SK-N-SH (cell line): ENCODE results near the gene HAUS8. TPM values are rescaled to one million over a fixed set of nuclear protein-coding genes. Genes with fewer than 3 reads are reported as not detected.

Experiments used
- CTCF ChIA-PET: fragments of 300-600, 350-600 bp; formaldehyde crosslinking; extraction: SDS; loops from one replicate; lab custom pipeline; 2021; lab: Yijun Ruan, JAX
- POLR2A ChIA-PET: fragments of 350-600 bp; sonication (Branson Sonifier 250); formaldehyde crosslinking; extraction: SDS; loops from one replicate; lab custom pipeline; 2020; ENCODE audit warnings: antibody characterized with exemption, inconsistent platforms; lab: Yijun Ruan, JAX
- DNase-seq: peaks from one replicate; pipeline ENCODE4 v3.0.0; 2012
- H2AFZ ChIP-seq: fragments of 200-600 bp; sonication (generic); 2 replicates; pipeline ENCODE4 v1.8.1; 2016; ENCODE audit warnings: antibody characterized with exemption, mild to moderate bottlenecking, low read depth
- H3F3A ChIP-seq: fragments of 200-600 bp; sonication (generic); replicated peaks from 2 replicates; pipeline ENCODE3; 2016; ENCODE audit warnings: antibody characterized with exemption, mild to moderate bottlenecking; ENCODE audit not compliant: insufficient read depth
- H3K27ac ChIP-seq, 2 experiments: fragments of 200-500 bp in 1 of 2; fragments of 200-600 bp in 1 of 2; sonication (Bioruptor generic) in 1 of 2; sonication (generic), shearing (Covaris generic) in 1 of 2; 2 replicates each; pipeline versions ENCODE4 v1.5.1 to v1.6.1; 2014 to 2016; ENCODE audit warnings: low read depth in 2 of 2, inconsistent platforms in 1 of 2, low read length in 1 of 2, mild to moderate bottlenecking in 1 of 2, mixed read lengths in 1 of 2
- H3K27me3 ChIP-seq: fragments of 200-600 bp; sonication (generic), shearing (Covaris generic); 2 replicates; pipeline ENCODE4 v1.6.1; 2016; ENCODE audit warnings: mixed run types; ENCODE audit not compliant: insufficient read depth
- H3K36me3 ChIP-seq, 2 experiments: fragments of 200-500 bp in 1 of 2; fragments of 200-600 bp in 1 of 2; sonication (Bioruptor generic) in 1 of 2; sonication (generic) in 1 of 2; replicated peaks in 1 of 2; 2 replicates each; pipeline versions ENCODE3 to v1.5.1; 2014 to 2016; ENCODE audit warnings: low read length in 1 of 2, mild to moderate bottlenecking in 1 of 2; ENCODE audit not compliant: insufficient read depth in 2 of 2, control insufficient read depth in 1 of 2
- H3K4me1 ChIP-seq, 2 experiments: fragments of 200-500 bp in 1 of 2; fragments of 200-600 bp in 1 of 2; sonication (Bioruptor generic) in 1 of 2; sonication (generic), shearing (Covaris generic) in 1 of 2; 2 replicates each; pipeline versions ENCODE4 v1.5.1 to v1.6.1; 2014 to 2016; ENCODE audit warnings: low read depth in 1 of 2, low read length in 1 of 2, mixed run types in 1 of 2; ENCODE audit not compliant: insufficient read depth in 2 of 2, control insufficient read depth in 1 of 2
- H3K4me2 ChIP-seq: fragments of 200-600 bp; sonication (generic), shearing (Covaris generic); 2 replicates; pipeline ENCODE4 v1.6.1; 2017; ENCODE audit warnings: mixed run types
- H3K4me3 ChIP-seq, 2 experiments: fragments of 200-500 bp in 1 of 2; fragments of 200-600 bp in 1 of 2; sonication (Bioruptor generic) in 1 of 2; sonication (generic), shearing (Covaris generic) in 1 of 2; 2 replicates each; pipeline versions ENCODE4 v1.5.1 to v1.8.1; 2014 to 2016; ENCODE audit warnings: low read depth in 2 of 2, inconsistent platforms in 1 of 2, low read length in 1 of 2, mild to moderate bottlenecking in 1 of 2, mixed read lengths in 1 of 2, moderate library complexity in 1 of 2
- H3K79me2 ChIP-seq: fragments of 200-600 bp; sonication (generic); 2 replicates; pipeline ENCODE4 v1.8.1; 2017; ENCODE audit warnings: mild to moderate bottlenecking; ENCODE audit not compliant: insufficient read depth
- H3K9ac ChIP-seq: fragments of 200-600 bp; sonication (generic); 2 replicates; pipeline ENCODE4 v1.6.1; 2017; ENCODE audit warnings: mixed run types
- H3K9me2 ChIP-seq: fragments of 200-600 bp; sonication (generic); 2 replicates; pipeline ENCODE4 v1.6.1; 2017; ENCODE audit warnings: mixed run types
- H3K9me3 ChIP-seq: fragments of 200-600 bp; sonication (generic); 2 replicates; pipeline ENCODE4 v1.6.1; 2017; ENCODE audit warnings: mixed run types, mild to moderate bottlenecking, moderate library complexity
- H4K20me1 ChIP-seq: fragments of 200-600 bp; sonication (generic); 2 replicates; pipeline ENCODE4 v1.6.1; 2017; ENCODE audit warnings: mild to moderate bottlenecking, mixed run types; ENCODE audit not compliant: insufficient read depth
- CHD2 ChIP-seq: fragments of 150-350 bp; IDR thresholded peaks from 2 replicates; pipeline ENCODE4 v1.6.1; 2018; ENCODE audit warnings: low read length; ENCODE audit not compliant: partially characterized antibody
- CTCF ChIP-seq: fragments of 200-600 bp; sonication (generic); IDR thresholded peaks from 2 replicates; pipeline ENCODE4 v1.6.1; 2017; ENCODE audit warnings: antibody characterized with exemption, mild to moderate bottlenecking, moderate library complexity
- ELF1 ChIP-seq: IDR thresholded peaks from 2 replicates; pipeline ENCODE4 v1.4.0; 2012
- EP300 ChIP-seq, 2 experiments: IDR thresholded peaks; 2 replicates each; pipeline versions ENCODE4 v1.4.0 to v1.6.1; 2012; ENCODE audit warnings: borderline replicate concordance in 1 of 2, low read depth in 1 of 2, low read length in 1 of 2
- IRF3 ChIP-seq: fragments of 150-350 bp; IDR thresholded peaks from 2 replicates; pipeline ENCODE4 v1.6.1; 2016; ENCODE audit warnings: mild to moderate bottlenecking, low read depth, low read length
- JUND ChIP-seq: IDR thresholded peaks from 2 replicates; pipeline ENCODE4 v1.4.0; 2012
- MAX ChIP-seq: IDR thresholded peaks from 2 replicates; pipeline ENCODE4 v1.4.0; 2012; ENCODE audit warnings: low read depth
- MEF2A ChIP-seq: IDR thresholded peaks from 2 replicates; pipeline ENCODE4 v1.4.0; 2012; ENCODE audit warnings: low read depth, borderline replicate concordance
- MXI1 ChIP-seq: IDR thresholded peaks from 2 replicates; pipeline ENCODE4 v1.6.1; 2012; ENCODE audit warnings: mild to moderate bottlenecking, low read depth, low read length, improper control_type of control experiment
- NFIC ChIP-seq: IDR thresholded peaks from 2 replicates; pipeline ENCODE4 v1.4.0; 2012; ENCODE audit warnings: borderline replicate concordance
- RAD21 ChIP-seq: IDR thresholded peaks from 2 replicates; pipeline ENCODE4 v1.6.1; 2012; ENCODE audit warnings: mild to moderate bottlenecking, low read length
- RCOR1 ChIP-seq: fragments of 150-350 bp; IDR thresholded peaks from 2 replicates; pipeline ENCODE4 v1.6.1; 2017; ENCODE audit warnings: antibody characterized with exemption, low read length
- REST ChIP-seq: IDR thresholded peaks from 2 replicates; pipeline ENCODE4 v1.6.1; 2012; ENCODE audit warnings: mild to moderate bottlenecking, low read depth, low read length, moderate library complexity
- RFX5 ChIP-seq: IDR thresholded peaks from 2 replicates; pipeline ENCODE4 v1.6.1; 2012; ENCODE audit warnings: mild to moderate bottlenecking, improper control_type of control experiment, low read length
- RXRA ChIP-seq: IDR thresholded peaks from 2 replicates; pipeline ENCODE4 v1.4.0; 2012; ENCODE audit warnings: low read depth, mild to moderate bottlenecking, borderline replicate concordance
- SMC3 ChIP-seq: IDR thresholded peaks from 2 replicates; pipeline ENCODE4 v1.6.1; 2012; ENCODE audit warnings: low read depth, low read length, improper control_type of control experiment
- TAF1 ChIP-seq: IDR thresholded peaks from 2 replicates; pipeline ENCODE4 v1.6.1; 2012; ENCODE audit warnings: low read depth, mild to moderate bottlenecking, low read length, moderate library complexity, borderline replicate concordance
- TEAD4 ChIP-seq: IDR thresholded peaks from 2 replicates; pipeline ENCODE4 v1.4.0; 2012; ENCODE audit warnings: mild to moderate bottlenecking, borderline replicate concordance; ENCODE audit not compliant: insufficient read depth
- WGBS: methylation state at CpG from one replicate; pipeline ENCODE4 v1.1.6; 2017; ENCODE audit warnings: low lambda C conversion rate; 5-methylcytosine and 5-hydroxymethylcytosine counted together
- polyA plus RNA-seq, 3 experiments: library from polyadenylated mRNA; depleted of rRNA; stranded (reverse); fragments of >200 nt; gene quantifications; 2 replicates each; pipeline ENCODE4 v1.2.3, GENCODE V29; 2012

Gene HAUS8
- polyA plus RNA-seq, 1 of the 3 experiments (the other 2 are of a cell fraction), result 9.6 TPM

- Histone ChIP-seq H3K9me2 (no peaks in the 10 kb centered on the region), H3K9me3 (no peaks in the 10 kb centered on the region), H3K79me2 (peaks cover 90% of the 10 kb centered on the region), H3K4me3 (peak overlapping the region; percentile 45 to 74; a peak in 3 of 4 replicates), H4K20me1 (peaks cover 59% of the 10 kb centered on the region), H3K36me3 (no peaks in the 10 kb centered on the region), H3K9ac (peak overlapping the region; percentile 97; the same call in 1 of the 2 replicates), H3F3A (peaks cover 32% of the 10 kb centered on the region), H2AFZ (no peak overlapping the region), H3K27me3 (no peaks in the 10 kb centered on the region), H3K4me2 (peak overlapping the region; percentile 68), H3K4me1 (peaks cover 21 to 30% of the 10 kb centered on the region in 2 experiments; a peak in 2 of 4 replicates), H3K27ac (peak overlapping the region; percentile 89 to 100)
- no peak for DNase-seq
- ChIA-PET CTCF (interaction anchor here (0.7 to 0.8 kb wide), 2 partner anchors 10 to 42 kb away, joined by 3 to 4 read pairs; no protein-coding TSS in a partner anchor), POLR2A (no interaction called here)
- TF ChIP-seq EP300 (IDR thresholded peaks at IDR 0.05; ENCODE audit: borderline replicate concordance in 1 of 2, low read depth in 1 of 2, low read length in 1 of 2) (no peak), RCOR1 (no peak), MXI1 (no peak), TEAD4 (no peak)
- 78% methylated on average over 4 of the region's 4 CpGs for WGBS
Measured at GRCh38 chr19:17080440-17080801, 5.2 kb upstream of the HAUS8 start.

- CTCF ChIA-PET, result interaction anchor here (1.2 kb wide), 1 partner anchor 8 kb away, joined by 3 read pairs; no protein-coding TSS in a partner anchor
- 0 out of 2 replicates have a peak, but pooled peaks have one; percentile 10 for TF ChIP-seq MEF2A
- no peak for TF ChIP-seq RCOR1
- peak; percentile 55 for TF ChIP-seq MAX
- TF ChIP-seq REST, result no peak
- peak; percentile 72 for TF ChIP-seq CTCF
- TF ChIP-seq RFX5, result no peak
- 0 out of 2 replicates have a peak, but pooled peaks have one; percentile 21 for TF ChIP-seq NFIC
- peak; percentile 49; the same call in 1 of the 2 replicates for TF ChIP-seq SMC3
- TF ChIP-seq IRF3, result no peak
- no peak for TF ChIP-seq EP300 (IDR thresholded peaks at IDR 0.05; ENCODE audit: borderline replicate concordance in 1 of 2, low read depth in 1 of 2, low read length in 1 of 2)
- TF ChIP-seq RAD21, result peak; percentile 55
- peak; percentile 8 for TF ChIP-seq CHD2
- TF ChIP-seq TAF1, result peak; percentile 49; the same call in 1 of the 2 replicates
- TF ChIP-seq RXRA, result peak; percentile 66; the same call in 1 of the 2 replicates
- no peak for TF ChIP-seq ELF1
- TF ChIP-seq JUND, result peak; percentile 88
Measured at GRCh38 chr19:17079710-17080439, 4.6 kb upstream of the HAUS8 start.

More at GRCh38 chr19:17079710-17080439, 4.6 kb upstream of the HAUS8 start:
- Histone ChIP-seq H3K9me3 (no peaks in the 10 kb centered on the region), H3K36me3 (no peaks in the 10 kb centered on the region), H2AFZ (no peak overlapping the region), H3F3A (peaks cover 32% of the 10 kb centered on the region), H3K79me2 (peaks cover 88% of the 10 kb centered on the region), H3K27me3 (no peaks in the 10 kb centered on the region), H3K4me2 (peak overlapping the region; percentile 98), H3K4me3 (peak overlapping the region; percentile 45 to 74), H4K20me1 (peaks cover 54% of the 10 kb centered on the region), H3K9me2 (no peaks in the 10 kb centered on the region), H3K4me1 (peaks cover 21 to 30% of the 10 kb centered on the region in 2 experiments; a peak in 2 of 4 replicates), H3K27ac (peak overlapping the region; percentile 89 to 100), H3K9ac (peak overlapping the region; percentile 97)
- WGBS, result 13% methylated on average over 19 of the region's 28 CpGs
- POLR2A ChIA-PET, result no interaction called here
- DNase-seq, result peak; percentile 83
